Measurements from ENCODE around the gene SUB1.

DNA sequence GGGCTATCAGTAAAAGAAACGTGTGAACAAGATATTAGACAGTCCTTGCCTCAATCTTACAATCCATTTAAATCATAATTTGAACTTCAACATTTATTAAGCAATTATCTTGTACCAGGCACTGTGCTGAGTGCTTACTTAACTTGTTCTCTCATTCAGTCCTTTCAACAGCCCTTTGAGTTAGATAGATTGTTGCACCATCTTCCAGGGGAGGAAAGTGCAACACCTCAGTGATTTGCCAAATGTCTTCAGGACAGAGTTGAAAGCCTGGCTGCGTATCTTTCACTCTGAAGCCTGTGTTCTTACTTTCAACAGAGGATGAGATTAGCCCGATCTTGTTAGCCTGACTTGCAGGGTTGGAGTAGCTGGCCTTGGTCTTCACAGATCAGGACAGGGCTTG lies 34.2 kb upstream of the SUB1 start:
- TF ChIP-seq, protein P1, sequence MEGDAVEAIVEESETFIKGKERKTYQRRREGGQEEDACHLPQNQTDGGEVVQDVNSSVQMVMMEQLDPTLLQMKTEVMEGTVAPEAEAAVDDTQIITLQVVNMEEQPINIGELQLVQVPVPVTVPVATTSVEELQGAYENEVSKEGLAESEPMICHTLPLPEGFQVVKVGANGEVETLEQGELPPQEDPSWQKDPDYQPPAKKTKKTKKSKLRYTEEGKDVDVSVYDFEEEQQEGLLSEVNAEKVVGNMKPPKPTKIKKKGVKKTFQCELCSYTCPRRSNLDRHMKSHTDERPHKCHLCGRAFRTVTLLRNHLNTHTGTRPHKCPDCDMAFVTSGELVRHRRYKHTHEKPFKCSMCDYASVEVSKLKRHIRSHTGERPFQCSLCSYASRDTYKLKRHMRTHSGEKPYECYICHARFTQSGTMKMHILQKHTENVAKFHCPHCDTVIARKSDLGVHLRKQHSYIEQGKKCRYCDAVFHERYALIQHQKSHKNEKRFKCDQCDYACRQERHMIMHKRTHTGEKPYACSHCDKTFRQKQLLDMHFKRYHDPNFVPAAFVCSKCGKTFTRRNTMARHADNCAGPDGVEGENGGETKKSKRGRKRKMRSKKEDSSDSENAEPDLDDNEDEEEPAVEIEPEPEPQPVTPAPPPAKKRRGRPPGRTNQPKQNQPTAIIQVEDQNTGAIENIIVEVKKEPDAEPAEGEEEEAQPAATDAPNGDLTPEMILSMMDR (IDR thresholded peaks at IDR 0.05): no peak
- no peak for TF ChIP-seq POLR2A (IDR thresholded peaks at IDR 0.05)

Data from uterus (tissue), 2 donors.